Transverse colon (tissue), 4 donors: ENCODE results near the gene PCDHGA8.

Experiments
- EP300 ChIP-seq: sonication (generic); formaldehyde crosslinking; IDR thresholded peaks from one replicate; pipeline ENCODE4 v1.6.1; 2017; ENCODE audit warnings: antibody characterized with exemption, low read depth
- POLR2AphosphoS5 ChIP-seq, 3 donors: sonication (generic); formaldehyde crosslinking; IDR thresholded peaks; one replicate each; pipeline ENCODE4 v1.6.1; 2016; ENCODE audit warnings: antibody characterized with exemption in 3 of 3
- TF ChIP-seq, protein P1 (sequence below), 5 experiments: fragments of 200-600 bp in 3 of 5; fragments of 450-650 bp in 2 of 5; sonication (generic) in 3 of 5; IDR thresholded peaks; 1 replicate in 2 of 5; 2 replicates in 3 of 5; pipeline ENCODE4 v1.5.1; 2016 to 2017; ENCODE audit warnings: antibody characterized with exemption in 5 of 5, inconsistent platforms in 3 of 5, mild to moderate bottlenecking in 2 of 5, moderate library complexity in 1 of 5

DNA sequence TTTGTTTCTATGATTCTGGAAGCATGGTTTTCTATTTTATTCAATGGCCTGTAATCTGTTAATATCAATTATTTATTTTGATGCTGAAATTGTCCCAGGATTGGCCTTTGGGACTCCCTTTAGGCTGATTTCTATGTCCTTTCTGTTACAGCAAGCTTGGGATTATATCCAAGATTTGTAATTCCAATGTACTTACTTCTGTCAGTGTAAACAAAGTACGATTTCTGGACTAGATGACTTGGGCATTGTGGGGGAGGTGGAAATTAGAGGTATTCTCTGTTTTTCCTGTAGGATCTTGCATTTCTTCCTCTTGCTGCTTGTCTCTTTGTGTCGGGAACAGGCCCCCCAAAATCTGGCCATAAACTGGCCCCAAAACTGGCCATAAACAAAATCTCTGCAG, 41.6 kb downstream of the PCDHGA8 start:
- TF ChIP-seq, protein P1, sequence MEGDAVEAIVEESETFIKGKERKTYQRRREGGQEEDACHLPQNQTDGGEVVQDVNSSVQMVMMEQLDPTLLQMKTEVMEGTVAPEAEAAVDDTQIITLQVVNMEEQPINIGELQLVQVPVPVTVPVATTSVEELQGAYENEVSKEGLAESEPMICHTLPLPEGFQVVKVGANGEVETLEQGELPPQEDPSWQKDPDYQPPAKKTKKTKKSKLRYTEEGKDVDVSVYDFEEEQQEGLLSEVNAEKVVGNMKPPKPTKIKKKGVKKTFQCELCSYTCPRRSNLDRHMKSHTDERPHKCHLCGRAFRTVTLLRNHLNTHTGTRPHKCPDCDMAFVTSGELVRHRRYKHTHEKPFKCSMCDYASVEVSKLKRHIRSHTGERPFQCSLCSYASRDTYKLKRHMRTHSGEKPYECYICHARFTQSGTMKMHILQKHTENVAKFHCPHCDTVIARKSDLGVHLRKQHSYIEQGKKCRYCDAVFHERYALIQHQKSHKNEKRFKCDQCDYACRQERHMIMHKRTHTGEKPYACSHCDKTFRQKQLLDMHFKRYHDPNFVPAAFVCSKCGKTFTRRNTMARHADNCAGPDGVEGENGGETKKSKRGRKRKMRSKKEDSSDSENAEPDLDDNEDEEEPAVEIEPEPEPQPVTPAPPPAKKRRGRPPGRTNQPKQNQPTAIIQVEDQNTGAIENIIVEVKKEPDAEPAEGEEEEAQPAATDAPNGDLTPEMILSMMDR (IDR thresholded peaks at IDR 0.05): no peak
- TF ChIP-seq POLR2AphosphoS5 (IDR thresholded peaks at IDR 0.05) (no peak), EP300 (no peak)
